NCI-H187 treated with DMSO at 0.1 percent for 48 hours (cell line): ENCODE data around the gene EWSR1.
"Not testable (repeated sequence)": the region's sequence is repeated elsewhere in the genome, so short reads cannot be mapped to it uniquely, and the experiment has no call there.

Experiments
- DNase-seq: peaks from one replicate; lab custom pipeline; 2025; lab: John Stamatoyannopoulos, UW

The EWSR1 gene, protein sequence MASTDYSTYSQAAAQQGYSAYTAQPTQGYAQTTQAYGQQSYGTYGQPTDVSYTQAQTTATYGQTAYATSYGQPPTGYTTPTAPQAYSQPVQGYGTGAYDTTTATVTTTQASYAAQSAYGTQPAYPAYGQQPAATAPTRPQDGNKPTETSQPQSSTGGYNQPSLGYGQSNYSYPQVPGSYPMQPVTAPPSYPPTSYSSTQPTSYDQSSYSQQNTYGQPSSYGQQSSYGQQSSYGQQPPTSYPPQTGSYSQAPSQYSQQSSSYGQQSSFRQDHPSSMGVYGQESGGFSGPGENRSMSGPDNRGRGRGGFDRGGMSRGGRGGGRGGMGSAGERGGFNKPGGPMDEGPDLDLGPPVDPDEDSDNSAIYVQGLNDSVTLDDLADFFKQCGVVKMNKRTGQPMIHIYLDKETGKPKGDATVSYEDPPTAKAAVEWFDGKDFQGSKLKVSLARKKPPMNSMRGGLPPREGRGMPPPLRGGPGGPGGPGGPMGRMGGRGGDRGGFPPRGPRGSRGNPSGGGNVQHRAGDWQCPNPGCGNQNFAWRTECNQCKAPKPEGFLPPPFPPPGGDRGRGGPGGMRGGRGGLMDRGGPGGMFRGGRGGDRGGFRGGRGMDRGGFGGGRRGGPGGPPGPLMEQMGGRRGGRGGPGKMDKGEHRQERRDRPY

DNA sequence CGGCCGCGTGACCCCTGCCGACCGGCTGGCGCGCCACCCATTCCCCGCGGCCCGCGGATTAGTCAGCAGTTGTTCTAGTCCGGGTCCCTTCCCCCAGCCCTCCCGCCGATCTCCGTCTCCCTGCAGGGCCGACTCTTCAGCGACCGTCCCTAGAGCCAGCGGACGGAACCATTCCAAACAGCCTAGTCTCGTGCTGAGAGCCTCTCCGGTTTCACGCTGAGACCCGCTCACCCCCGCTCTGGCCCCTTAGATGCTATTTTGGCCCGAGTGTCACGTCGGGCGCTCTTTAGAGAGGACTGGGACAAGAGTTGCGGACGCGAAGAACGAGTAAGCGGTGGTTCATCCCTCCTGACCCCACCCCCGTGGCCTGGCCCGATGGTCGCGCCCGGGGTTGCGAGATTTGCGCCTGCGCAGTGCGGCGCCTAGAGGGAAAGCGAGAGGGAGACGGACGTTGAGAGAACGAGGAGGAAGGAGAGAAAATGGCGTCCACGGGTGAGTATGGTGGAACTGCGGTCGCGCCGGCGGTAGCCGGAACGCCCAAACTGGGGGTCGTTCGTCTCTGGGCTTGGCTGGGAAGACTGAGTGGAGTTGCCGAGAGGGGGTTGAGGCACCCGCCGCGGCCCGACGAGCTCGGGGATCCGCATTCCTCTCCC is at the start of gene EWSR1, which contains the start of gene RHBDD3:
TSS of gene EWSR1 (plus strand) at position 411 of the 653 bp plus-strand sequence. CDS start at position 480, 69 bp downstream.
TSS of gene RHBDD3 (minus strand) at position 124 of the 653 bp plus-strand sequence. CDS start 2,355 bp downstream, outside the sequence.
- peak; percentile 44 for DNase-seq

DNA sequence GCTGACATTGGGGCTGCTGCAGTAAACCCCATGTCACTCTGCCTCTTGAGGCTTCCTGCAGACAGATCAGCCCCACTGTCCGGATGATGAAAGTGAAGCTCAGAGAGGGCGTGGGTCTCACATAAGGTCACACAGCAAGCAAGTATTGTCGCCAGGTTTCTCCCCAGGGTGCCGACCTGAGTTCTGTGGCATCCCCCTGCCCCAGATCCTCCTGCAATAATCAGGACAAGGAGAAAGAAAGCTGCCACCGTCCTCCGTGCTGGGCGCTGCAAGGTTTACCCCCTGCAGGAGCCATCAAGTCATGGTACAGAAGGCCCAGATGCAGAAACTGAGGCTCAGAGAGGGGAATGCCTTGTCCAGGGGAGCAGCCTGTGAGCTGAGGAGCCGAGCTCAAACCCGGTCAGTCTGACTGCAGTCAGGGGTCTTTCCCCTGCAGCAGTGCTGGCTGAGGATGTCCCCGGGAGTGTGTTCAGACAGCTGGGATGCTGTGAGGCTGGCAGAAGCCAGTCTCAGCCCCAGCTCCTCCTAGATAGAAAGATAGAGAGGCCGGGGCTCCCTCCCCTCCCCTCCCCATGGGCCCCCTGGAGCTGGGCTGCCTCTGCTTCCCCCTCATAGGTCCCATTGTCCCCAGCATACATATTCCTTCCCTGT is 49.2 kb upstream of the EWSR1 start:
- DNase-seq: no peak

DNA sequence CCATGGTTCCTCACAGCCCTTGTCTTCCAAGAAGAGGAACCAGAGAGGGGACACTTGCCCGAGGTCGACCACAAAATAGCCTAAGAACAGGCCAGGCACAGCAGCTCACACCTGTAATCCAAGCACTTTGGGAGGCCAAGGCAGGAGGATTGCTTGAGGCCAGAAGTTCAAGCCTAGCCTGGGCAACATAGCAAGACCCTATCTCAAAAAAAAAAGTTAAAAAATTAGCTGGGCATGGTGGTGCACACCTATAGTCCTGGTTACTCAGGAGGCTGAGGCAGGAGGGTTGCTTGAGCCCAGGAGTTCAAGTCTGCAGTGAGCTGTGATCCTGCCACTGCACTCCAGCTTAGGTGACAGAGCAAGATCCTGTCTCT is 48.7 kb upstream of the EWSR1 start:
- DNase-seq: not testable (repeated sequence)

DNA sequence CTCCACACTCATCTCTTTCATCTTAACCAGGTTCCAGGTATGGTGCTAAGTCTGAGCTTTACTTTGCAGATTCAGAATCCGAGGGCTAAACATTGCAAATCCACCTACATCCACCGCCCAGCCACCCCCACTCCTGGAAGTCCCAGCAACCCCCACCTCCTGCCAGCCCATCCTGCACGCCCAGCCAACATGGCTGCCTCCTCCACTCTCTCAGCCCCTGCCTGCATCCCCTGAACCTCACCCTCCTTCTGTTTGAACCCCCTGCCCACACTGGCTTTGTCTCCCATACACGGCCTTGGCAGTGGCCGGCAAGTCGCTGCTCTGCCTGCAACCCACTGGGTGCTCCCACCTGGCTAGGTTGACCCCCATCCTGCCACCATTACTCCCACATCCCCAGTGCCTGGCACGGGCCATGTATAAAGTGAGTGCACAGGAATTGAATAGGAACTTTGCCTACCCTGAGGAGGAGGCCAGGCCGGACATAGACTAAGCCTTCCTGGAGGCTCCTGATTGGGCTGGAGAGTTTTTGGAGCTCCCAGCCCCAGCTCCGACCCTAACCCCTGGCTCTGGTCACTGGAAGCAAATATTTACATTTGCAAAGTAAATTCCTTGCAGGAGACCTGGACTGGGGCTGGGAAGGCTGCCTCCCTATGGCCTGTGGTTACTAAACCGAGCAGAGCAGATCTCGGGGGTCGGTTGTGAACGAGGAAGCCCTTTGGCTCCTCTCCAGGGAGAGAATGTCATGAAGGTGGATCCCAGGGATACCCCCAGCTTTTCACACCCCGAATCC is 48.0 kb upstream of the EWSR1 start:
- no peak for DNase-seq

DNA sequence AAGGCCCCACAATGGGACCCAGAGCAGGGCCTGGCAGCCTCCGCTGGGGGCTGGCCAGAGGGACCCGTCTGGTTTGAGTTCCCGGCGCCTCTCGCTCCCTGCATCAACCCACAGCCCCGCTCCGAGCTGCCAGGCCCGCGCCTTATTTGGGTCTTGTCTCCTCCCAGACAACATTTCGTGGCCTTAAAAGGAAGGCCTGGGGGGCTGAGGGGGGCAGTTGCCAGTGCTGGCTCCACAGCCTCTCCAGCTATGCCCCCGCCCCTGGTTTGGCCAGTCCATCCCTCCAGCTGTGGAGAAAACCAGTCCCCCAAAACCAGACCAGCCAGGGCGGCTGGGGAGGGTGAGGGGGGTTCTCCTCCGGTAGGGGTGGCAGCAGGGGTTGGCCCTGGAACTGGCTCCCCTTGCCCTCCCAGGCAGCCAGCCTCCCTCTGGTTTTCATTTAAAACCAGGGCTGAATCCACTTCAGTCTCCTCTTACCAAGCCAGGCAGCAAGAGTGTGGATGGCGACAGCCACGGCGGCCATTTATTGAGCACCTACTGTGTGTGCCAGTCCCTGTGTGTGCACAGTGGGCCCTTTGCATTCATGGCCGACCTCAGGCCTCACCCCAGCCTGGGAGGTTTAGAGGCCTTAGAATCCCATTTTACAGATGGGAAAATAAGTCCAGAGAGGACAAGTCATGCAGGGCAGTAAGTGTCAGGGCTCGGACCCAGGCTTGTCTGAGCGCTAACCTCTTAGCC is 43.8 kb upstream of the EWSR1 start:
- no peak for DNase-seq

DNA sequence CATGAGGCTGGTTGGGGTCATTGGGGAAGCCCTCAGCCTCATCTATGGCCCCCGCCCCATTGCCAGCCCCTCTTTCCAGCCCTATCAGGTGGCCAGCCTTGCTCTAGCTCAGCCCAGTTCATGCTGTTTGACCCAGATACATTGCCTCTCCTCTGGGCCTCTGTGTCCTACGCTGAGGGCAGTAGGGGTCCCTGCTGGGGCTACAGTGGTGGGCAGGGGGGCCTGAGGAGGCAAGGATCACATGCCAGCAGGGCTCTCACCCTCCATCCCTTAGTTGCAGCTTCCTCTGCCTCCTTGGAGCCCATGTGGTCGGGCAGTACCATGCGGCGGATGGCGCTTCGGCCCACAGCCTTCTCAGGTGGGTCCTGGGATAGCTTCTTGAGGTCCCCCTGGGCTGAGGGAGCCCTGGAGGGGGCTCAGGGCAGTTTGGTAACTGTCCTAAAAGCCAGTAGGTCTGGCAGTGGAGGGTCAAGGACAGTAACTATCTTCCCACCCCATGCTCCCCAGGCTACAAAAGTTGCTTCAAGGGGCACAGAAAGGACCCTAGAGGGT is 43.1 kb upstream of the EWSR1 start:
- no peak for DNase-seq

DNA sequence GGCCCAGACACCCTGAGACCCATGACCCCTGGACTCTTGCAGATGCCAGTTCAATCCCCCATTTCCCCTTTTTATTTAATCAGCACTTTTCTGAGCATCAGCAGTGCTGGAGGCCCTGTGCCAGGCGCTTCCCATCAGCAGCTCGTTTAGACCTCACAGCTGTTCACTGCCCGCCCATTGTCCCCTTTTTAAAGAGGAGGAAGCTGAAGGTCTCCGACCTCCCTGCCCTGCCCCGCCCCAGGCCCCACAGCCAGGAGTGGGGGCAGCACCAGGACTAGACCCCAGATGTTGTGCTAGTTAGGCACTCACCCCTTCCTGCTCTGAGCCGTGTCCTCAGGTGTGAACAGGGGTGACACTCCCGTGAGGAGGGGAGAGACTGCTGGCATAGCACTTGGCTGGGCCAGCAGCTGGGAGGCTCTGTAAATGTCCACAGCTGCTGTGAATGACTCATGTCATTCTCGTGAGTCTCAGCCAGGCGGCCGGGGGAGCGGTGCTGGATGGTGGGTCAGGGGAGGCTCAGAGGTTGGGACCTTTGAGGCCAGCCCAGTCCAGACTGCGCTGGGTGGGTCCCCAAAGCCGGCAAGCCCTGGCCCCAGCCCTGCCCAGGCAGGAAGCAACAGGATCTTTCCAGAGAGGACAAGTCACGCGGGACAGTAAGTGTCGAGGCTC is 42.5 kb upstream of the EWSR1 start:
- DNase-seq: no peak

DNA sequence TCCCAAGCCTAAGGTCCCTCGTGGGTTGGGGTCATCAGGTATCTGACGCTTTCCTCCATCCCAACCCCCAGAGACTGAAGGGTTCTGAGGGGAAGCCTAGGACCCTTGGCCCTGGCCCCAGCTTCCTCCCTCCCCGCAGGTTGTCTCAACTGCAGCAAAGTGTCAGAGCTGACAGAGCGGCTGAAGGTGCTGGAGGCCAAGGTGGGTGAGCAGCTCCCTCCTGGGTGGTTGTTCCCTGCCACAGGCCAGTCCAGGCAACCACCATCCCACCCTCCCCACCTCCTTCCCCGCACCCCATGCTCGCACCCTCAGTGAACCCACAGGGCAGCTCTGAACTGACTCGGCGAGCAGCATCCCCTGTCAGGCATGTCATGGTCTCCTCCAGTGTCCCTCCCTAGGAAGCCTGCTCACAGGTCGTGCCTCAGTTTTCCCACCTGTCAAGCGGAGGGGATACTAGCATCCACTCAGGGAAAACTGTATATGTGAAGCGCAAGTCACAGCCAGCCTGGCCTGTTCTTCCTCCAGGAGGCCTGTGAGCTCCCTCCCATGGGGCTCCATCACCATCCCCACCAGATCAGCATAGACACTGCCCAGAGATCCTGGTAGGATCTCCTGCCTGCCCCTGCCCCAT is 41.6 kb upstream of the EWSR1 start:
- no peak for DNase-seq

DNA sequence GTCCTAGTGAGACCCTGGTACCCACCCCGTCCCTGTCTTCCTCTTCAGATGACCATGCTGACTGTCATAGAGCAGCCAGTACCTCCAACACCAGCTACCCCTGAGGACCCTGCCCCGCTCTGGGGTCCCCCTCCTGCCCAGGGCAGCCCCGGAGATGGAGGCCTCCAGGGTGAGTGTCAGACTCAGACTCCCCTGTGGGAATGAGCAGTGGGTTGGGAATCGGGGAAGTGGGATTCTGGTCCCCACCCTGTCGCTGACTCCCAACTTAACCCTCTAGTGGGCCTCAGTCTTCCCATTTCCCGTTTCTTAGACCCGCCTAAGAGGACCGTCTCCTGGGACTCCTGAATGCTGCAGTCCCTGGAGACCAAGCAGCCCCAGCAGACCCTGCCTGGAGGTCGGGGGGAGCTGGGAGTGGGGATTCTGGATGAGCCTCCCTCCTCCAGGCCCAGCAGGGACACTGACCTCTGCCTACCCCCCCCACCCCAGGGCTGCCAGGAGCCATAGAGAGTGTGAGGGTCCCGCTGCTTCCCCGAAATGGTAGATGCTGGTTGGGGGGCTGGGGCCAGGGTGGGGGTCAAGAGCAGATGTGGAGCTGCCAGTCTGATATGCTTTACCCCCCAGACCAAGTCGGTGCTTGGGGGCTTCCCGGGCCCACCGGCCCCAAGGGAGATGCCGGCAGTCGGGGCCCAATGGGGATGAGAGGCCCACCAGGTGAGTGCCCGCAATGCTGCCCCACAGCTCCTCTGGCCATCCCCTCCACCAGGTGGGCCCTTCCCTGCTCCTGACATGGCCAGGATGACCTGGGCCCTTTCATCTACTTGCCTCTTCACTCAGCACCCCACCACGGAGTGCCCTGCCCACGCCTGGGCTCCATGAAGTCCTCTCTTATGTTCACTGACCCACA is 36.8 kb upstream of the EWSR1 start:
- no peak for DNase-seq

DNA sequence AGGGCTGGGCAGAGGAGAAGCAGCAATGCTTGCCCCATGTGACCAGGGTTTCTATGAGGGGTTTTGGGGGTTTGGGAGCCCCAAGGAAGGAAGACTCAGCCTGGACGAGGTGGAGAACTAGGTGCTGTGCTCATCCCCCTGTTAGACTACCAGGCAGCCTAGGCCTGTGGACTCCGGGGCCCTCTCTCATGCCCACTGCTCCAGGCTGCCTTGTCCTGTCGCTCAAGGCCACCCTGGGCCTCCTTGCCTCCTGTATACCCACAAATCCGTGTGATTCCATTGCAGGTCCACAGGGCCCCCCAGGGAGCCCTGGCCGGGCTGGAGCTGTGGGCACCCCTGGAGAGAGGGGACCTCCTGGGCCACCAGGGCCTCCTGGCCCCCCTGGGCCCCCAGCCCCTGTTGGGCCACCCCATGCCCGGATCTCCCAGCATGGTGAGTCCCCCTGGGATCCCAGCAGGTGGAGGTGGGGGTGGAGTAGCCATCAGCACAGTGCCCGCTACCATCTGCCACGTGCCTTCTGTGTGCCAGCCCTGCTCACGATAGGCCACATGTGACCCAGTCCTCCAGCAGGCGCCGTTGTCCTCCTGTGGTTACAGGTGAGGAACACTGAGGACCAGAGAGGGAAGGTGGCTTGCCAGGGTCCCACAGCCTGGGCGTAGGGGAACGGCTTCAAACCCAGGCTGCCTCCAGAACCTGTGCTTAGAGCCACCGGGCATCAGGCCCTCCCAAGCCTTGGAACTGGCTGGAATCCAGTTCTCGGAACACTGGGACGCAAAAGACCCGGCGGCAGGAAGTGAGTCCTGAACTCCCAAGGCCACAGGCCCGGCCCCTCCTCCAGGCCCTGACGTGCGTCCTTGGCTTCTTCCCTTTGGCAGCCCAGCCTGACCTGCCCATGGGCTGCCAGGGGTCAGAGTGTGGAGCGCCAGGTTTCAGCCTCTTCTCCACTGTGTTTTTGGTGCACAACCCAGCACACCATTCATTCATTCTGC is 35.8 kb upstream of the EWSR1 start:
- no peak for DNase-seq

DNA sequence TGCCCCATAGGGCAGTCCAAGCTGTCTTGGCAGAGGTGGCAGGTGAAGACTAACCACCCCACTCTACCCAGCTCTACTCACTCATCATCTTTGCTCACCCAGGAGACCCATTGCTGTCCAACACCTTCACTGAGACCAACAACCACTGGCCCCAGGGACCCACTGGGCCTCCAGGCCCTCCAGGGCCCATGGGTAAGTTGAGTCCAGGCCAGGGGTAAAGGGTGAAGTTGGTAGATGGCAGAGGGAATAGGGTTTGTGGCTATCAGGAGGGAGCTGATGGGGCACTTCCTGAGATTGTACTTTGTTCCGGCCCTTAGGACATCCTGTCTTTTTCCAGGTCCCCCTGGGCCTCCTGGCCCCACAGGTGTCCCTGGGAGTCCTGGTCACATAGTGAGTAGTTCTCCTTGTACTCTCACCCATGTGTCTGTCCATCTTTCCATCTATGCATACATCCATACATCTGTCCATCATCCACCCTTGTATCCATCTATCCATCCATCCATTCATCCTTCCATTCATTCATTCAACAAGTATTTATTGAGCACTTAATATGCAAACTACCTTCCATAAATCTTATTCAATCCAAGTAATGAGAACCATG is 34.7 kb upstream of the EWSR1 start:
- no peak for DNase-seq

DNA sequence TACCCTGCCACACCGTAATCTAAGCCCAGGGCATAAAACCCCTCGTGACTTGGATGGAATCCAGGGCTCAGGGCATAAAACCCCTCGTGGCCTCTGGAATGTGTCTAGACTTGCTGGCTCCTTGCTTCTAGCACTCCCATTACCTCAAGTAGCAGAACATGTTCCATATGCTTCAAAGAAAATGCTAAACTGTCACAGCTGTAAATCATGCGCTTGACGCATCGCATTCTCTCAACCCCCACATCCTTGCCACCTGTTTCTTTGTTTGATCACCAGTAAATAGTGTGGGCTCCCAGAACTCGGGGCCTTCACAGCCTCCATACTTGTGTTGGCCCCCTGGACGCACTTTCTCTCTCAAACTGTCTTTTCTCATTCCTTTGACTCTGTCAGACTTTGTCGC is 27.6 kb upstream of the EWSR1 start:
- not testable (repeated sequence) for DNase-seq

DNA sequence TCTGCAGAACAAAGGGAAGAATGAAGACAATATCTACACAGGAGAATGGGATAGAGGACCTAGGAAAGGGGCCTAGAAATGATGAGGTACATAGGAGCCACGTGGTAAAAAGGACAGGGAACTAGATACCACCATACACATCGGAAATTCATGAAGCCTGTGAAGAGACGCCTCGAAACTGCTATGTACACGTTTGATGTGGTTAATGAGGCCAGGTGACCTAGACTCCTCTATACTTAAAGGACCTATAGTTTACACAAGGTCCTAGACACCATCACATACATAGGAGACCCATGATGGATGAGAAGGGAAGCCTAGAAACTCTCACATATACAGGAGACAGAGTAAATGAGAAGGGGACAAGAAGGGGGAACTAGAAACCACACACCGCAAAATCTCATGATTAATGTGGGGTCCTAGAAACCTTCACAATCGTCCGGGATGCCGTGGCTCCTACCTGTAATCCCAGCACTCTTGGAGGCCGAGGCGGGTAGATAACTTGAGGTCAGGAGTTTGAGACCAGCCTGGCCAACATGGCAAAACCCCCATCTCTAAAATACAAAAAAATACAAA is 24.1 kb upstream of the EWSR1 start:
- no peak for DNase-seq

DNA sequence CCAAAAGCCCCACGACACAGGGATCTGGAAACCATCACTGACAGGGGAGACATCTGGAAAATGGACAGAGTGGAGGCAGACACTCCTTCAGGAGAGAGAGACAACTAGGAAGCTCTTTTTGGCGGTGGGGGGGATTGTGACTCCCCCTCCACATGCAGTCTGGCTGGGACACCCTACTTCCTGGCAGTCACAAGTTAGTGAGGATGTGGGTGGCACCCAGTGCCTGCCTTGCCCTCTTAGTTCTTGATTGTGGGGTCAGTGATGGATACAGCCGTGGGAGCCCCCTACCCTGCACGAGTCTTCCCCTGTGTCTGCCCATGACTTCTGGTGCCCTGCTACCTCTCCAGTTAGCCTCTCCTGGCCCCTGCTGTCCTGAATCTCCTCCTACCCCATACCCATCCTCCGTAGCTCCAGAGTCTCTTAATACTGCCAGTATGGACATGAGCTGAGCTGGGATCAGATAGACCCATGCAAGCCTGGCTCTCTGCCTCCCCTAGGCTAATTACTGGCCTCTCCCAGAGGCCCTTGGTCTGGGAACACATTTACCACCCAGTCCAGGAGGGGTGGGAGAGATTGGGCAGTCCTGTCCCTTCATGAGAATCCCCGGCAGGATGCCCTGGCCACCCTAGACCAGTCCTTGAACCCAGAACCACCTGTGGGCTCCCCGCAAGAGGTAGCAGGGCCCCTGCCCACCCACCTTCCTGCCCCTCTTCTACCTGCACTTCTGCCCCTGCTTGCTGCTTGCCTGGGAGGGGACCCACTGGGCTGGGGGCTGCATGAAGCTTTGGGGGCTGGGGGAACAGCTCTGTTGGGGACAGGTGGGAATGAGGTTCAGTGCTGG is 23.1 kb upstream of the EWSR1 start:
- DNase-seq: no peak

DNA sequence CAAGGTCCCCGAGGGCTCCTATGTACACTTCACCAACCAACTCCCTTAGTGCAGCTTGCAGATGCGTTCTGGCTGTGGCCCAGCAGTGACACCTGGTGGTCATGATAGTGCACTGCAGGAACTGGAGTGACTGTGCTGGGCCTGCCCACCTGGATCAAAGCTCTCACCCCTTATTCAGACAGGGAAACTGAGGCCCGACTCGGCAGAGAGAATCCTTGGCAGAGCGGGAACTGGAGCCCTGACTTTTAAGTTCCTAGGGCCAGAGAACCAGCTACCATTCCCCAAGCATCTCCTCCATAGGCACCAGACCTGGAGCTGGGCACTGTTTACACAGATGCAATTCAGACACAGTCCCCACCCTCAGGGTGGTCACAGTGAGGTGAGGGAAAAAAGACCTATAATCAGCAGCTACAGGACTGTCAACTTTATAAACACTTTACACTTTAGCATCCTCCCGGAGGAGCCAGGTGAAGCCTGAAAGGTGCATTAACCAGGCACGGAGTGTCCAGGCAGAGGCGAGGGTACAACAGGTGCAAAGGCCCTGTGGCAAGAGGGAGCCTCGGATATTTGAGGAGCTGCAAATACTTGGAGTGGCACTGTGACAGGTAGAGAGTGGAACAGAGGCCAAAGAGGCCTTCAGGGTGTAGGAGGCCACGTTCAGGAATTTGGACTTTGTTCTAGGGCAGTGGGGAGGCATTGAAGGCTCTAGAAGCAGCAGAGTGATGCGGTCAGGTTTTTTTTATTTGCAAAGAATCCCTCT is 22.3 kb upstream of the EWSR1 start:
- no peak for DNase-seq
